K562 (cell line): ENCODE measurements around the gene EZH2. TPM values are rescaled to one million over a fixed set of nuclear protein-coding genes. Genes with fewer than 3 reads are reported as not detected.

Source experiments
- CBFA2T2 ChIP-seq: fragments of 450-650 bp; conservative IDR thresholded peaks from 2 replicates; pipeline ENCODE4 v1.6.1; 2017; ENCODE audit warnings: mild to moderate bottlenecking
- CBFA2T3 ChIP-seq: fragments of 450-650 bp; IDR thresholded peaks from 2 replicates; pipeline ENCODE4 v1.6.1; 2017
- ELF4 ChIP-seq: fragments of 450-650 bp; formaldehyde crosslinking; IDR thresholded peaks from 2 replicates; pipeline ENCODE4 v1.4.0; 2022; ENCODE audit warnings: missing genetic modification characterization
- GTF2E2 ChIP-seq: fragments of 200-800 bp; sonication (Bioruptor generic); IDR thresholded peaks from 2 replicates; pipeline ENCODE4 v1.6.1; 2016; ENCODE audit warnings: missing genetic modification characterization, missing compliant biosample characterization
- KDM1A ChIP-seq, 2 experiments: fragments of 450-650 bp; IDR thresholded peaks; 2 replicates each; pipeline ENCODE4 v1.6.1; 2016; ENCODE audit warnings: mild to moderate bottlenecking in 2 of 2
- MAFF ChIP-seq: IDR thresholded peaks from 2 replicates; pipeline ENCODE4 v1.6.1; 2012; ENCODE audit warnings: low read length, improper control_type of control experiment
- MTA3 ChIP-seq: fragments of 450-650 bp; formaldehyde crosslinking; IDR thresholded peaks from 2 replicates; pipeline ENCODE4 v1.6.1; 2017; ENCODE audit warnings: mild to moderate bottlenecking, borderline replicate concordance
- PHF20 ChIP-seq: fragments of 450-650 bp; IDR thresholded peaks from 2 replicates; pipeline ENCODE4 v1.6.1; 2018; ENCODE audit not compliant: partially characterized antibody
- RBFOX2 ChIP-seq: fragments of 200-400 bp; formaldehyde crosslinking; IDR thresholded peaks from 2 replicates; pipeline ENCODE4 v1.6.1; 2017; ENCODE audit warnings: low read depth, mild to moderate bottlenecking, low read length, moderate library complexity
- RCOR1 ChIP-seq, 2 experiments: IDR thresholded peaks; 2 replicates each; pipeline ENCODE4 v1.6.1; 2012; ENCODE audit warnings: low read depth in 2 of 2, low read length in 2 of 2, borderline replicate concordance in 1 of 2, improper control_type of control experiment in 1 of 2
- SNRNP70 ChIP-seq: fragments of 200-400 bp; formaldehyde crosslinking; optimal IDR thresholded peaks from 2 replicates; pipeline ENCODE3; 2017; ENCODE audit warnings: low read depth, low read length
- SOX6 ChIP-seq: fragments of 450-650 bp; IDR thresholded peaks from 2 replicates; pipeline ENCODE4 v1.6.1; 2014; ENCODE audit warnings: mild to moderate bottlenecking
- TBL1XR1 ChIP-seq, 2 experiments: IDR thresholded peaks; 2 replicates each; pipeline ENCODE4 v1.6.1; 2012; ENCODE audit warnings: improper control_type of control experiment in 2 of 2, low read length in 2 of 2, mild to moderate bottlenecking in 1 of 2
- TEAD4 ChIP-seq, 2 experiments: sonication (generic) in 1 of 2; formaldehyde crosslinking in 1 of 2; IDR thresholded peaks; 2 replicates each; pipeline versions ENCODE4 v1.6.1 to v1.8.0; 2012 to 2022; ENCODE audit warnings: borderline replicate concordance in 1 of 2, inconsistent platforms in 1 of 2, low read length in 1 of 2, mild to moderate bottlenecking in 1 of 2, missing genetic modification reagents in 1 of 2
- ZBTB17 ChIP-seq: fragments of 450-650 bp; formaldehyde crosslinking; IDR thresholded peaks from 2 replicates; pipeline ENCODE4 v1.4.0; 2020; ENCODE audit warnings: mild to moderate bottlenecking
- ZNF507 ChIP-seq: conservative IDR thresholded peaks from 2 replicates; pipeline ENCODE4 v1.6.1; 2017; ENCODE audit warnings: missing genetic modification characterization, missing compliant biosample characterization
- ZNF644 ChIP-seq: fragments of 200-800 bp; sonication (Bioruptor generic); IDR thresholded peaks from 2 replicates; pipeline ENCODE4 v1.6.1; 2016; ENCODE audit warnings: low read depth, missing genetic modification characterization, missing compliant biosample characterization
- polyA plus RNA-seq, 8 experiments: library from polyadenylated mRNA; depleted of rRNA in 4 of 8; stranded (reverse) in 5 of 8; unstranded in 3 of 8; fragments of >200 nt; fragmentation: Nextera tagmentation in 2 of 8; fragmentation: Illumina TruSeq in 1 of 8; extraction: Ambion mirVana in 2 of 8; extraction: Trizol in 1 of 8; gene quantifications; 2 replicates each; pipeline versions ENCODE4 v1.2.1 to v1.2.3, GENCODE V29; 2011 to 2014; ENCODE audit warnings: inconsistent platforms in 1 of 8, missing spikeins in 1 of 8
- total RNA-seq, 7 experiments: library from RNA; depleted of rRNA in 6 of 7; stranded (reverse); fragments of >200 nt in 6 of 7; fragmentation: Illumina TruSeq in 2 of 7; extraction: Trizol in 2 of 7; gene quantifications; 2 replicates each; pipeline versions ENCODE4 v1.2.1 to v1.2.3, GENCODE V29; 2011 to 2021; ENCODE audit warnings: low replicate concordance in 1 of 7
- TF ChIP-seq, protein P1 (sequence below): fragments of 150-350 bp; conservative IDR thresholded peaks from 2 replicates; pipeline ENCODE4 v1.6.1; 2014; ENCODE audit warnings: low read length
- TF ChIP-seq, protein P2 (sequence below), 2 experiments: fragments of 450-650 bp; IDR thresholded peaks; 2 replicates each; pipeline ENCODE4 v1.6.1; 2018; ENCODE audit warnings: mild to moderate bottlenecking in 2 of 2, low read depth in 1 of 2; ENCODE audit not compliant: partially characterized antibody in 2 of 2
- TF ChIP-seq, protein P3 (sequence below): IDR thresholded peaks from 2 replicates; pipeline ENCODE4 v1.6.1; 2014; ENCODE audit warnings: antibody characterized with exemption
- TF ChIP-seq, protein P4 (sequence below): sonication (generic); formaldehyde crosslinking; IDR thresholded peaks from 2 replicates; pipeline ENCODE4 v1.8.0; 2022; ENCODE audit warnings: mild to moderate bottlenecking, low read depth, missing genetic modification reagents

Gene EZH2
- total and polyA plus RNA-seq, 9 of the 15 experiments (the other 6 are each of a cell fraction or from before 2014, with no cell fraction given) = 48.7 to 175 (median 98.6) TPM

DNA sequence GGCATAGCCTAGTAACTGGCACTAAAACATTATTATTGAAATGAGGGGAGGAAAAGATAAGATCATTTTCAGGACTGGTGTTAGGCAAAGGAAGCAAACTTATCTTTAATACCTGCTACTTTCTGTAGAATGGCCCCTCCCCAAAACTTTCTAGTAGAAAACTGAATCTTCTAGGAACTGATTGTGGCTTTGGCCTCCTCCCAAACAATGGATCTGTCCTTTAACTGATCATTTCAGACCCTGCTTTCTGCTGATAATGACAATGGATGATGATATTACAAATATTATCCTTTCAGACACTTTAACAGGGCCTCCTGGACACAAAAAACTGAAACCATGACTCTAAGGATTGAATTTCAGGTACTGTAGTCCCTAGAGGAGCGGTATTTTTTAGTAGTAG, 55.1 kb downstream of the EZH2 start (continued):
- TF ChIP-seq TEAD4 (IDR thresholded peaks at IDR 0.05; ENCODE audit: low read length) = peak; percentile 25; the same call in 1 of the 2 replicates
- no peak for TF ChIP-seq TEAD4 (CRISPR knock-in tag; IDR thresholded peaks at IDR 0.05; ENCODE audit: borderline replicate concordance)
- TF ChIP-seq, protein P1, sequence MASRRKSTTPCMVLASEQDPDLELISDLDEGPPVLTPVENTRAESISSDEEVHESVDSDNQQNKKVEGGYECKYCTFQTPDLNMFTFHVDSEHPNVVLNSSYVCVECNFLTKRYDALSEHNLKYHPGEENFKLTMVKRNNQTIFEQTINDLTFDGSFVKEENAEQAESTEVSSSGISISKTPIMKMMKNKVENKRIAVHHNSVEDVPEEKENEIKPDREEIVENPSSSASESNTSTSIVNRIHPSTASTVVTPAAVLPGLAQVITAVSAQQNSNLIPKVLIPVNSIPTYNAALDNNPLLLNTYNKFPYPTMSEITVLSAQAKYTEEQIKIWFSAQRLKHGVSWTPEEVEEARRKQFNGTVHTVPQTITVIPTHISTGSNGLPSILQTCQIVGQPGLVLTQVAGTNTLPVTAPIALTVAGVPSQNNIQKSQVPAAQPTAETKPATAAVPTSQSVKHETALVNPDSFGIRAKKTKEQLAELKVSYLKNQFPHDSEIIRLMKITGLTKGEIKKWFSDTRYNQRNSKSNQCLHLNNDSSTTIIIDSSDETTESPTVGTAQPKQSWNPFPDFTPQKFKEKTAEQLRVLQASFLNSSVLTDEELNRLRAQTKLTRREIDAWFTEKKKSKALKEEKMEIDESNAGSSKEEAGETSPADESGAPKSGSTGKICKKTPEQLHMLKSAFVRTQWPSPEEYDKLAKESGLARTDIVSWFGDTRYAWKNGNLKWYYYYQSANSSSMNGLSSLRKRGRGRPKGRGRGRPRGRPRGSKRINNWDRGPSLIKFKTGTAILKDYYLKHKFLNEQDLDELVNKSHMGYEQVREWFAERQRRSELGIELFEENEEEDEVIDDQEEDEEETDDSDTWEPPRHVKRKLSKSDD = no peak
- peak in 1 of 2 experiments; percentile 88; a peak in 3 of 4 replicates for TF ChIP-seq RCOR1 (IDR thresholded peaks at IDR 0.05; ENCODE audit: borderline replicate concordance in 1 of 2, low read depth in 2 of 2, low read length in 2 of 2)
- no peak for TF ChIP-seq SNRNP70
- peak; percentile 88 for TF ChIP-seq SOX6
- peak; percentile 48 to 51; a peak in 2 of 4 replicates for TF ChIP-seq KDM1A (IDR thresholded peaks at IDR 0.05)
- no peak for TF ChIP-seq MTA3
- TF ChIP-seq, protein P2, sequence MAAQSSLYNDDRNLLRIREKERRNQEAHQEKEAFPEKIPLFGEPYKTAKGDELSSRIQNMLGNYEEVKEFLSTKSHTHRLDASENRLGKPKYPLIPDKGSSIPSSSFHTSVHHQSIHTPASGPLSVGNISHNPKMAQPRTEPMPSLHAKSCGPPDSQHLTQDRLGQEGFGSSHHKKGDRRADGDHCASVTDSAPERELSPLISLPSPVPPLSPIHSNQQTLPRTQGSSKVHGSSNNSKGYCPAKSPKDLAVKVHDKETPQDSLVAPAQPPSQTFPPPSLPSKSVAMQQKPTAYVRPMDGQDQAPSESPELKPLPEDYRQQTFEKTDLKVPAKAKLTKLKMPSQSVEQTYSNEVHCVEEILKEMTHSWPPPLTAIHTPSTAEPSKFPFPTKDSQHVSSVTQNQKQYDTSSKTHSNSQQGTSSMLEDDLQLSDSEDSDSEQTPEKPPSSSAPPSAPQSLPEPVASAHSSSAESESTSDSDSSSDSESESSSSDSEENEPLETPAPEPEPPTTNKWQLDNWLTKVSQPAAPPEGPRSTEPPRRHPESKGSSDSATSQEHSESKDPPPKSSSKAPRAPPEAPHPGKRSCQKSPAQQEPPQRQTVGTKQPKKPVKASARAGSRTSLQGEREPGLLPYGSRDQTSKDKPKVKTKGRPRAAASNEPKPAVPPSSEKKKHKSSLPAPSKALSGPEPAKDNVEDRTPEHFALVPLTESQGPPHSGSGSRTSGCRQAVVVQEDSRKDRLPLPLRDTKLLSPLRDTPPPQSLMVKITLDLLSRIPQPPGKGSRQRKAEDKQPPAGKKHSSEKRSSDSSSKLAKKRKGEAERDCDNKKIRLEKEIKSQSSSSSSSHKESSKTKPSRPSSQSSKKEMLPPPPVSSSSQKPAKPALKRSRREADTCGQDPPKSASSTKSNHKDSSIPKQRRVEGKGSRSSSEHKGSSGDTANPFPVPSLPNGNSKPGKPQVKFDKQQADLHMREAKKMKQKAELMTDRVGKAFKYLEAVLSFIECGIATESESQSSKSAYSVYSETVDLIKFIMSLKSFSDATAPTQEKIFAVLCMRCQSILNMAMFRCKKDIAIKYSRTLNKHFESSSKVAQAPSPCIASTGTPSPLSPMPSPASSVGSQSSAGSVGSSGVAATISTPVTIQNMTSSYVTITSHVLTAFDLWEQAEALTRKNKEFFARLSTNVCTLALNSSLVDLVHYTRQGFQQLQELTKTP (IDR thresholded peaks at IDR 0.05; ENCODE audit: low read depth in 1 of 2, partially characterized antibody in 2 of 2) = no peak
- no peak for TF ChIP-seq PHF20
- TF ChIP-seq RBFOX2 = no peak
- TF ChIP-seq TBL1XR1 (IDR thresholded peaks at IDR 0.05; ENCODE audit: low read length in 2 of 2) = 0 out of 4 replicates have a peak, but pooled peaks of 1 of the 2 experiments have one; percentile 23
- no peak for TF ChIP-seq ZNF644 (tag)
- TF ChIP-seq, protein P3, sequence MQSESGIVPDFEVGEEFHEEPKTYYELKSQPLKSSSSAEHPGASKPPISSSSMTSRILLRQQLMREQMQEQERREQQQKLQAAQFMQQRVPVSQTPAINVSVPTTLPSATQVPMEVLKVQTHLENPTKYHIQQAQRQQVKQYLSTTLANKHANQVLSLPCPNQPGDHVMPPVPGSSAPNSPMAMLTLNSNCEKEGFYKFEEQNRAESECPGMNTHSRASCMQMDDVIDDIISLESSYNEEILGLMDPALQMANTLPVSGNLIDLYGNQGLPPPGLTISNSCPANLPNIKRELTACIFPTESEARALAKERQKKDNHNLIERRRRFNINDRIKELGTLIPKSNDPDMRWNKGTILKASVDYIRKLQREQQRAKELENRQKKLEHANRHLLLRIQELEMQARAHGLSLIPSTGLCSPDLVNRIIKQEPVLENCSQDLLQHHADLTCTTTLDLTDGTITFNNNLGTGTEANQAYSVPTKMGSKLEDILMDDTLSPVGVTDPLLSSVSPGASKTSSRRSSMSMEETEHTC = no peak
- no peak for TF ChIP-seq ZNF507
- TF ChIP-seq, protein P4, sequence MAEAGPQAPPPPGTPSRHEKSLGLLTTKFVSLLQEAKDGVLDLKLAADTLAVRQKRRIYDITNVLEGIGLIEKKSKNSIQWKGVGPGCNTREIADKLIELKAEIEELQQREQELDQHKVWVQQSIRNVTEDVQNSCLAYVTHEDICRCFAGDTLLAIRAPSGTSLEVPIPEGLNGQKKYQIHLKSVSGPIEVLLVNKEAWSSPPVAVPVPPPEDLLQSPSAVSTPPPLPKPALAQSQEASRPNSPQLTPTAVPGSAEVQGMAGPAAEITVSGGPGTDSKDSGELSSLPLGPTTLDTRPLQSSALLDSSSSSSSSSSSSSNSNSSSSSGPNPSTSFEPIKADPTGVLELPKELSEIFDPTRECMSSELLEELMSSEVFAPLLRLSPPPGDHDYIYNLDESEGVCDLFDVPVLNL (CRISPR knock-in tag) = no peak
- TF ChIP-seq CBFA2T3 = peak; percentile 81
- peak; percentile 55 for TF ChIP-seq CBFA2T2
- TF ChIP-seq GTF2E2 = no peak
- no peak for TF ChIP-seq MAFF
- no peak for TF ChIP-seq ELF4
- no peak for TF ChIP-seq ZBTB17 (CRISPR knock-in tag)
